ENCODE results near the gene UTF1. TPM values are rescaled to one million over a fixed set of nuclear protein-coding genes. Genes with fewer than 3 reads are reported as not detected.

The UTF1 gene
- total RNA-seq, 4 donors from 2014 or later, result not detected

DNA sequence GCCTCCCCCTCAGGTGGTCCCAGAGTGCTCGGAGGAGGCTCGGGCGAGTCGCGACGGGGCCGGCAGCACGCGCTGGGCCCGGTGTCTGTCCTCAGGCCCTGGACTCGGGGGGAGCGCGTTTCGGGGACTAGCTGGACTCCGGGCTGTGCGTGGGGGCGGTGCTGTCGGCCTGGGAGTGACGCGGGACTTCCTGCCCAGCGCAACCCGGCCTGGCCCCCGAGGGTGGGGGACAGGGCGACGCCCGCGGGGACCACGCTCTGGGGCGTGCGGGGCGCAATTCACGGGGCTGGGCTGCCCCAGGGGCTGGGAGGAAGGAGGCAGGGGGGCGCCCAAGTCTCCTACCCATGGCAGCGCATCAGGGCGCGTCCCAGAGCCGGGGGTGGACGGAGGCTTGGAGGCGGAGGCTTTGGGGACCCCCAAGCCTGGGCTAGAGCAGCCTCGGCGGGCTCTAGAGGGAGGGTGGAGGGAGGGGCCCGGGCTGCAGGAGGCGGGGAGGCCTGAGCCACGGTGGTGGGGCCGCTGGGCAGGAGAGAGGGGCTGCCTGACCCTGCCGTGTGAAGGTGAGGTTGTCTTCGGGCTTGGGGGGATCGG is 5.3 kb downstream of the UTF1 start:
- TF ChIP-seq, protein P1, sequence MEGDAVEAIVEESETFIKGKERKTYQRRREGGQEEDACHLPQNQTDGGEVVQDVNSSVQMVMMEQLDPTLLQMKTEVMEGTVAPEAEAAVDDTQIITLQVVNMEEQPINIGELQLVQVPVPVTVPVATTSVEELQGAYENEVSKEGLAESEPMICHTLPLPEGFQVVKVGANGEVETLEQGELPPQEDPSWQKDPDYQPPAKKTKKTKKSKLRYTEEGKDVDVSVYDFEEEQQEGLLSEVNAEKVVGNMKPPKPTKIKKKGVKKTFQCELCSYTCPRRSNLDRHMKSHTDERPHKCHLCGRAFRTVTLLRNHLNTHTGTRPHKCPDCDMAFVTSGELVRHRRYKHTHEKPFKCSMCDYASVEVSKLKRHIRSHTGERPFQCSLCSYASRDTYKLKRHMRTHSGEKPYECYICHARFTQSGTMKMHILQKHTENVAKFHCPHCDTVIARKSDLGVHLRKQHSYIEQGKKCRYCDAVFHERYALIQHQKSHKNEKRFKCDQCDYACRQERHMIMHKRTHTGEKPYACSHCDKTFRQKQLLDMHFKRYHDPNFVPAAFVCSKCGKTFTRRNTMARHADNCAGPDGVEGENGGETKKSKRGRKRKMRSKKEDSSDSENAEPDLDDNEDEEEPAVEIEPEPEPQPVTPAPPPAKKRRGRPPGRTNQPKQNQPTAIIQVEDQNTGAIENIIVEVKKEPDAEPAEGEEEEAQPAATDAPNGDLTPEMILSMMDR (IDR thresholded peaks at IDR 0.05; ENCODE audit: low read depth), result no peak

DNA sequence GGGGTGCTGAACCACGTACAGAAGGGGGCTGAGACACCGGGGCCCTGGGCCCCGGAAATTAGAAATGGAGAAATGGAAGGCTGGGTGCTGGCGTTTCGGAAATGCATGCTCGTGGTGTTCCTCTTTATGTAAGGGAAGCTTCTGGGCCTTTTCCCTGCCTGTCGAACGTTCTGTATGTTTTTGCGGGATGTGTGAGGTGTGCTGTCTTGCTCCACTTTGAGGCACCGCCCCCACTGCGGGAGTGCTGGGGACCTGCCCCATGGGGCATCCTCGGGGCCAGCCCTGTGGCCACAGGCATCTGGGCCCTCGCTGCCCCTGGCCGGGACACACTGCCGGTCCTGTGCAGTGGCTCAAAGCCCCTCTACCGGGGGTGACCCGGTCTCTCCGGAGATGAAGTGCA is 5.9 kb downstream of the UTF1 start:
- TF ChIP-seq, protein P1 (IDR thresholded peaks at IDR 0.05; ENCODE audit: low read depth), result no peak

DNA sequence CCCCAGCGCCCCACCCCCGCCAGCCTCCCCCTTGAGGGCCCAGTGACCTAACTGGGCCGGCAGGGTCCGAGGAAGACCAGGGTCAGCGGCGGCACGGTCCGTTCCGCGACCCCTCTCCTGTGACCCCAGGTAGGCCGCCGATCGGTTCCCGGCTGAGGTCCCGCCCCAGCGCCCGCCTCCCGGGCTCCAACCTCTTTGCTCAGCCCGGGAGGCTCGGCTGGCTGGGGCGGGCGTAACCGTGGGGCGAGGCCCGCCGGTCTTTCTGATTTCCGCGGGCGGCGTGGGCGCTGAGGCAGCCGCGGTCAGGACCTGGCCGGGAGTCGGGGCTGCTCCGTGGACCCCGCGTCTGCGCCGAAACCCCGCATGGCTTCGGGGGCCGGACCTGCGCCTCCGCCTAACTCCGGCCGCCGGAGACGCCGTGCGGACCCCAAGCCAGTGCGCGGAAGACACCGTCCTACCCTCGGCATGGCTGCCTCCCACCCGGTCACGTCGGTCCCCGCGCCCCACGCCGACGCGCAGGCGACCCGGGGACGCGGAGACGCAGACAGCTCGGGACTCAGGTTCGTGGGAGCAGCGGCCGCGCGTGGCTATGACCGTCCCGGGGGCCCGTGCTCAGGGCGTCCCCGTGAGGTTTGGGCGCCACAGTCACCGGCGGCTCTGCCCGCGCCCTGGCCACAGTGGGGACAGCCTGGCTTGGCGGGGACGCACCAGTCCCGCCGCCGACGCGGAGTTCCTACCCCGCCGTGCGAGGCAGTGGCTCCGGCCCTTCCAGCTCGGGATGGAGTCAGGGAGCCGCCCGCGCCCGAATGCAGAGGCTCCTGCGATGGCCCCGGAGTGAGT is 6.6 kb downstream of the UTF1 start:
- TF ChIP-seq, protein P1 (IDR thresholded peaks at IDR 0.05; ENCODE audit: low read depth), result no peak

DNA sequence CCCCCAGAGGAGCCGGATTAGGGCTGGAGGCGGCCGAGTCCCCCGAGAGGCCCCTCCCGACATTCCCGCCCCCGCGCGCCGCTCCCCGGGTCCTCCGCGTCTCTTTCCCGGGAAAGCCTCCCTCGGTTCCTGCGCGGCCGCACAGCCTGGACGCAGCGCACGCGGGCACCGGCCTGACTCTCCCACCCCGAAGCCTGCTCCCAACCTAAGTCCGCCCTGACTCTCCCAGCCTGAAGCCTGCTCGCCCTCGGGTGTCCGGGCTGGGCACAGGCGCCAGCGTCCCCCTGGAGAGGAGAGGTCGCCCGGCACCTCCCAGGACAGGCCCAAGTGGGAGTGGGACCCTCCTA is 7.2 kb downstream of the UTF1 start:
- TF ChIP-seq, protein P1 (IDR thresholded peaks at IDR 0.05; ENCODE audit: low read depth), result no peak

DNA sequence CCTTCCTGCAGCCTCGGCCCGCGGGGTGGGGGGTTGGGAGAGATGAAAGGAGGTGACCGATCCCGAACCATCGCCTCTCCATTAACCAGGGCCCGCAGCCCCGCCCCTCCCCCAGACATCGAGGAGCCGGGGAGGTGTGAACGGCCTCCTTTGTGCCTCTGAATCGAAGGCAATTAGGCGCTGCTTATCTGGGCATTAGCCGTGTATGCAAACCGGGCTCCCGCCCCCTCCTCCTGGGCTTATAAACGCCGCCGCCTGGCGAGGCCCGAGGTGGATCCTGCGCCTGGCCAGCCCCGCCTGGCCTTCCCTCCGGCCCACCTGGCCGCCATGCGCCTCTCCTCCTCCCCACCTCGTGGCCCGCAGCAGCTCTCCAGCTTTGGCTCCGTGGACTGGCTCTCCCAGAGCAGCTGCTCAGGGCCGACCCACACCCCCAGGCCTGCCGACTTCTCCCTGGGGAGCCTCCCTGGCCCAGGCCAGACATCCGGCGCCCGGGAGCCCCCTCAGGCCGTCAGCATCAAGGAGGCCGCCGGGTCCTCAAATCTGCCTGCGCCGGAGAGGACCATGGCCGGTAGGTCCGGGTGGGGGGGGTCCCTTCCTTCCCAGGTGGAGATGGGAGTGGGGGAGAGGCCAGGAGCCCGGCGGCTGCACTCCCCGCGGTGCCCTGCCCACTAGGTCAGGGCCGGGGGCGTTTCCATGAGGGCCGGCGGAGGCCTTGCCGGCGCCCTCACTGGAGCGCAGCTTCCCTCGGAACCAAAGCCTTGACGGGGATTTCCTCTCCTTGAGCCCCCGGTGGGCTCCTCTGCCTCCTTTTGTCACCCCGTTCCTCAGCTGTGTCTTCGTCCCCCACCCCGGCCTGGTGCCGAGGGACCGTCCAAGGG is 7.8 kb downstream of the UTF1 start, which contains the start of gene VENTX:
Gene VENTX, plus strand, starts transcription at position 268 of the 878 bp plus-strand sequence. Its CDS starts 60 bp downstream, at position 328.
- TF ChIP-seq, protein P1 (IDR thresholded peaks at IDR 0.05; ENCODE audit: low read depth), result no peak

DNA sequence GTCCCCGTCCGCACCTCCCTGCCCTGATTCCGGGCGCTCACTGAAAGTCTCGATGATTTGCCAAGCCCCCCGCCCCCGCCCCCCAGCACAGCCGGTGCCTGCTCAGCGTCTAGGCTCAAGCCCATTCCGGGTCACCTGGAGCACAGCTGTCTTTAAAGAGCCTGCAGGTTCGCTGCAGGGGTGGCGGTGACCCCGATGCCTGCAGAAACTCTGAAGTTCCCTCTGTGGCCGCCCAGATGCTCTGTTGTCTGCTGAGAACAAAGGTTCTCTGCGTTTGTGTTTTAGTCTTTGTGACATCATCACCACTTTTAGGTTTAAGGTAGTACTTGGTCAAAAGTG is 8.4 kb downstream of the UTF1 start:
- TF ChIP-seq, protein P1 (IDR thresholded peaks at IDR 0.05; ENCODE audit: low read depth), result no peak

DNA sequence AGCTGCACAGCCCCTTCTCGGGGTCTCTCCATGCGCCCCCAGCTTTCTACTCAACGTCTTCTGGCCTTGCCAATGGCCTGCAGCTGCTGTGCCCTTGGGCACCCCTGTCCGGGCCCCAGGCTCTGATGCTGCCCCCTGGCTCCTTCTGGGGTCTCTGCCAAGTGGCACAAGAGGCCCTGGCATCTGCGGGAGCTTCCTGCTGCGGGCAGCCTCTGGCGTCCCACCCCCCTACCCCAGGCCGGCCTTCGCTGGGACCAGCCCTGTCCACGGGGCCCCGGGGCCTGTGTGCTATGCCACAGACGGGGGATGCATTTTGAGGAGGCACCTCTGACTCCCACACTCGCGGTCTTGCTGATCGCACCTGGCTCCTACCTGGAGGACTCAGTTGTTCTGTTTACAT is 10.0 kb downstream of the UTF1 start:
- TF ChIP-seq, protein P1 (IDR thresholded peaks at IDR 0.05; ENCODE audit: low read depth), result no peak
